Sciatic nerve (tissue), 2 donors: ENCODE data around the gene TPSD1. TPM values are rescaled to one million over a fixed set of nuclear protein-coding genes. Genes with fewer than 3 reads are reported as not detected.
"Not testable (repeated sequence)": the region's sequence is repeated elsewhere in the genome, so short reads cannot be mapped to it uniquely, and the experiment has no call there.

Experiments
- ATAC-seq: fragments of 200-7000 bp; cut with Tn5 transposase; one replicate; pipeline ENCODE4 v1.9.1; 2020; ENCODE audit warnings: mild to moderate bottlenecking, moderate library complexity
- DNase-seq: peaks from one replicate; pipeline ENCODE4 v3.0.0-alpha.2; 2020; ENCODE audit warnings: low spot score
- intact Hi-C: fragments of 100-400 bp; cut with DNase I; formaldehyde crosslinking; loops from one replicate; pipeline ENCODE4 v1.14.2; 2022
- total RNA-seq: library from RNA; stranded (reverse); fragmentation: NEBNext Ultra II Directional; extraction: Animal tissue kit (Norgen Biotek cat#: 25700); gene quantifications from one replicate; pipeline ENCODE4 v1.2.1, GENCODE V29; 2021
- donor health status: DM: no; HTN: no; CAD: no.
- donor health status: DM: no; HTN: no; CAD: no.

TPSD1 gene
- total RNA-seq, 1 donor from 2014 or later = 0.27 TPM

- DNase-seq = no peak
- intact Hi-C loops = no loop called here
- no peak for ATAC-seq
These were observed 17.9 kb upstream of the TPSD1 start for GRCh38 chr16:1237990-1238389.

DNA sequence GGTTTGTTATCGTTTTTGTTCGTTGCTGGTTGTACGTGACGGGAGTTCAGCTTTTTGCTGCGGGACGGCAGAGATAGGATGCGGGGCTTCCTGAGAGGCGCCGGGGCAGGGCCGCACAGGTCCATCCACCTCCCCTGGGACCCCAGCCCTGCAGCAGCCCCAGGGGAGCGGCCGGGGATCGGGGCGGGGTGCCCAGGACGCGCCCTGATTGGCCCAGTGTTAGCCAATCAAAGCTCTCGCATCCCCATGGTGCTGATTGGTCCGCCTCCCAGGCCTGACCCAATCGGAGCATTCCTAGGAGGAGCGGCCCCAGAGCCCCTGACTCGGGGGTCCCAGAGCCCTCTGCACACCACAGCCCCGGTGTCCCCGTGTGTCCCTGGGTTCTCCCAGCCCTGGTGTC is 17.0 kb upstream of the TPSD1 start:
- ATAC-seq, DNase-seq, intact Hi-C loops: not testable (repeated sequence)

- intact Hi-C loops, ATAC-seq, DNase-seq: not testable (repeated sequence)
These were observed 16.3 kb upstream of the TPSD1 start for GRCh38 chr16:1239575-1239974.

DNA sequence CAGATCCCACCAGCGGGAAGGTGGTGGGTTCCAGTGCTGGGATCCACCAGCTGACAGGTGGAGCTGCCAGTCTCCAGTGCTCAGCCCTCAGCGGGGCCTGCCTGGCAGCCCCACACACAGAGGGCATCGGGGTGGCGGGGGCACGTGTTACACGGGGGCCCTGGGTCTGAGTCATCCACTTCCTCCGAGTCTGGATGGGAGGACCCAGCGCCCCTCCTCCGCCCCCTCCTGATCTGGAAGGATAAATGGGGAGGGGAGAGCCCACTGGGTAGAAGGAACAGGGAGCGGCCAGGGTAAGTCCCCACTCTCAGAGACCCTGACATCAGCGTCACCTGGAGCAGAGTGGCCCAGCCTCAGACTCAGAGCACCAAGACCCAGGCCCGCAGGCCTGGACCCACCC is 15.4 kb upstream of the TPSD1 start, which contains the start of gene TPSAB1:
Gene TPSAB1, plus strand, starts transcription at position 270 of the 400 bp plus-strand sequence. CDS start 234 bp downstream, outside the sequence.
- DNase-seq, intact Hi-C loops: not testable (repeated sequence)
- peak; percentile 45 for ATAC-seq

- intact Hi-C loops, DNase-seq, ATAC-seq: not testable (repeated sequence)
These were observed 14.8 kb upstream of the TPSD1 start for GRCh38 chr16:1241081-1241480.

- DNase-seq, ATAC-seq, intact Hi-C loops: not testable (repeated sequence)
These were observed 12.5 kb upstream of the TPSD1 start for GRCh38 chr16:1243363-1243762.

DNA sequence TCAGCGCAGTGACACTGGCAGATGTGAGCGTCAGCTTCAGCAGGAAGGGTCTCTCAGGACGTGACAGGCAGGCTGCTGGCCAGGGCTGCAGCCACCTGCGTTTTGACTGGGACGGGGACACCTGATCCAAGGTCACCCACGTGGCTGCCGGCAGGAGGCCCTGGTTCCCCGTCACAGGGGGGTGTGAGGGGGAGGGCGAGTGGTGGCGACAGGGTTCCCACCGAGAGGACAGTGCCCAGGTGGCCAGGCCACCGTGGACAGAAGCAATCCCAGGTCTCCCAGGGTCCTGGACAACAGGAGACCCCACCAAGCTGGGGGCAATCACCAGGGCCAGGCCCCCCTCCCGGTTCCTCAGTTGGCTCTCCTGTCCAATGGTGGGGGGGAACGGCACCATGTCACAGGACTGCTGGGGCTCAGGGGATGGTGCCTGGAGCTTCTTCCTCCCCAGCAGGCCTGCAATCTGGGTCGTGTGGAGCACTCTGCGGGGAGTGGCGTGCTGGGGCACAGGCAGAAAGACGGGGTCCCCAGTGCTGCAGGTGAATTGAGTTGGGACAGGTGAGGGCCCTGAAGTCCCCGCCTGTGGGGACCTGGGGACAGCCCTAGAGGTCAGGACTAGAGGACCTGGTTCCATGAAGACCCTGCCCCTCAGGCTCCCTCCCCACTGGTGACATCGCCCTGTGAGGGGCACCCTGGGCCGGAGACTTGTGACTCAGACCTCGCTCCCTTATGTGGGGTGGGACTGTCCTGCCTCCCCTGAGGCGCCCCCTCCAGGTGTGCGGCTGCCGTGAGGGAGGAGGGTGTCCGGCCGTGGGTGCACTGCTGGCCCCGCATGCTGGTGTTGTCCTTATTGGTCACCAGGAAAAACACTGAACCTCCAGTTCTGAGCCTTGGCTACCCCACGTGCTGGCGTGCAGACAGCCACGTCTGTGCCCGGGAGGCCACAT is 11.7 kb upstream of the TPSD1 start:
- DNase-seq, intact Hi-C loops, ATAC-seq: not testable (repeated sequence)

GRCh38 chr16:1244881-1245280 is 11.0 kb upstream of the TPSD1 start:
- DNase-seq = no peak
- no peak for ATAC-seq
- intact Hi-C loops = no loop called here

DNA sequence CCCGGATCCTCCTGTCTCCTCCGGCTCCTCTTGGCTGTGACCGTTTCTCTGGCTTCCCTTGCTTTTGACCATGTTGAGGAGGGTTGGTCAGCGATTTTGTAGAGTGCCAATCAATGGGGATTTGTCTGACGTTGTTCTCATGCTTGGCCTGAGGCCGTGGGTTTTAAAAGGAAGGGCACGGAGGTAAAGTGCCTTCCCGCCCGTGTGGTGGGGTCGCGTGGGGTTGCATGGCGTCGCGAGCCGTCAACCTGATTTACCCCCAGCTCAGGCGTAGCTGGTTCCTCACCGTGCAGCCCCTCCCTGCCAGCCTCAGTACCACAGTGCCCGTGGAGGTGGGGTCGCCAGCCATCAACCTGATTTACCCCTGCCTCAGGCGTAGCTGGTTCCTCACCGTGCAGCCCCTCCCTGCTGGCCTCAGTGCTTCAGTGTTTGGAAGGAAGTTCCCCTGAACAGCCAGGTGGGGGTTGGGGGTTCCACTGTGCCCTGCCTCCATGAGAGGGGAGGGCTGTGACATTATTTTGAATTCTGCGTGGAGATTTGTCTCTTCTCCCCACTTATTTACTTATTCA is 10.3 kb upstream of the TPSD1 start:
- DNase-seq = no peak
- intact Hi-C loops = no loop called here
- ATAC-seq = no peak

DNA sequence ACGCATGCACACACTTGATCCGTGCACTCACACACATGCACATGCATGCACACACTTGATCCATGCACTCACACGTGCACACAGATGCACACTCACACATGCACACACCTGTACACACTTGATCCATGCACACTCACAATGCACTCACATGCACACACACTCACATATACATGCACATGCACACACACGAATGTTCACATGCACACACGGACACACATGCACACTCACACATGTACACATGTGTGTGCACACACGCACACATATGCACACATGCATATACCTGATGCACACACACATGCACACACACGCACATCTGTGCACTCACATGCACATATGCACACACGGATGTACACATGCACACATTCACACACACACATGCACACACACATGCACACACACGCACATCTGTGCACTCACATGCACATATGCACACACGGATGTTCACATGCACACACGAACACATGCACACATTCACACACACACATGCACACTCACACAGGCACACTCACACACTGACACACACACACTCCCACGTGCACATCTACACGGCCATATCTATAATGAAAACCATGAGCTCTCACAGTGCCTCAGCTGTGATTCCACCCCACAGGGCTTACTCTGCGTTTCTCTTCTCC is 7.8 kb upstream of the TPSD1 start:
- DNase-seq, ATAC-seq: not testable (repeated sequence)

DNA sequence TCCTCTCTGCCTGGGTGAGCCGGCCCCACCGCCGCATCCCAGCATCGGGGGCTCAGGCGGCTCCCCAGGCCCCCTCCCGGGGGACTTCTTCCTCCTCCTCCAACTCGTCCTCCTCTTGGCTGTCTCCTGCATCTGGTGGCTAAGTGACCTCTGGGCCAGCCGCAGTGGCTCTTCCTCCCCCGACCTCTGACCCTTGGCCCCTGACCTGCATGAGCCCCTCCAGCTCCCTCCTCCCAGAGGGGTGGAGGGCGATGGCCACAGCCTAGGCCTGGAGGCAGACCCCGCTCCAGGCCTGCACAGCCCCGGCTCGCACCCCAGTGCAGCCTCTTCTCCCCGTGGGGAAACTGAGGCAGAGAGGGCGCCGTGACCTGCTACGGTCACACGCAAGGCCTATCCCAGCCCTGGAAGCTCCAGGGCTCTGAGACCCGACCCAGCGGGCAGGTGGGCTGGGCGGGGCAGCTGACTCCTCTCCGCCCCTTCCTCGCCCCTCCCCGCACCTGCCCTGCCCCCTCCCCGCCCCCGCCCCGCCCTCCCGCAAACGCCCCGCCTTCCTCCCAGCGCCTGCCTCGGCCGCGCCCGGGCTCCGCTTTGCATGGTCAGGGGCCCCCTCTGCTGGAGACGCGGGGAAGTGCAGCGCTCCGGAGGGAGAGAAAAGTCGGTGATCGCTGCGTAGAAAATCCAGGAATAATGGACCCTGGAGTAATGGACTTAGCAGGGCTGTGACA is 6.7 kb upstream of the TPSD1 start:
- DNase-seq, intact Hi-C loops: not testable (repeated sequence)
- ATAC-seq = peak; percentile 54

More for the DNA sequence above, 7.8 kb upstream of the TPSD1 start:
- intact Hi-C loops = not testable (repeated sequence)

DNA sequence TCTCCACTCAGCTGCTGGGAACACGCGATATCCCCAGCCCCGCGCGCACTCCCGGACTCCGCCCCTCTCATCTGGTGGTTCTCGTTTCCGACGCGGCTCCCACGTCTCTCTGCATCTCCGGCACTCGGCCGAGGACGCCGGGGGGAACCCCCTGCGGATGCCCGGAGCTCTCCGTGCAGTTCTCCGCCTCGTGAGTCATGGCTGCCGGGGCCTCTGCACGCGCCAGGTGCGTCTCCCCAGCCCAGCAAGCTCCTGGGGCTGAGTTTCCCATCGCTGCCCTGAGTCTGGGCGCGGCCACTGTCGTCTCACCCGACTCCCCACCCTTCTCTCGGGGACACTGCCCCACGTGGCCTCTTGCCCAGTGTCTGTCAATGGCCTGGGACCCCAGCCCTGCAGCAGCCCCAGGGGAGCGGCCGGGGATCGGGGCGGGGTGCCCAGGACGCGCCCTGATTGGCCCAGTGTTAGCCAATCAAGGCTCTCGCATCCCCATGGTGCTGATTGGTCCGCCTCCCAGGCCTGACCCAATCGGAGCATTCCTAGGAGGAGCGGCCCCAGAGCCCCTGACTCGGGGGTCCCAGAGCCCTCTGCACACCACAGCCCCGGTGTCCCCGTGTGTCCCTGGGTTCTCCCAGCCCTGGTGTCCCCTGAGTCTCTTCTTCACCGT is 2.0 kb upstream of the TPSD1 start:
- ATAC-seq = peak; percentile 38
- DNase-seq, intact Hi-C loops: not testable (repeated sequence)

- intact Hi-C loops, ATAC-seq, DNase-seq: not testable (repeated sequence)
These were observed 1.0 kb upstream of the TPSD1 start for GRCh38 chr16:1254821-1255220.

GRCh38 chr16:1256296-1256873 is 516 bp downstream of the TPSD1 start:
- DNase-seq, intact Hi-C loops, ATAC-seq: not testable (repeated sequence)

DNA sequence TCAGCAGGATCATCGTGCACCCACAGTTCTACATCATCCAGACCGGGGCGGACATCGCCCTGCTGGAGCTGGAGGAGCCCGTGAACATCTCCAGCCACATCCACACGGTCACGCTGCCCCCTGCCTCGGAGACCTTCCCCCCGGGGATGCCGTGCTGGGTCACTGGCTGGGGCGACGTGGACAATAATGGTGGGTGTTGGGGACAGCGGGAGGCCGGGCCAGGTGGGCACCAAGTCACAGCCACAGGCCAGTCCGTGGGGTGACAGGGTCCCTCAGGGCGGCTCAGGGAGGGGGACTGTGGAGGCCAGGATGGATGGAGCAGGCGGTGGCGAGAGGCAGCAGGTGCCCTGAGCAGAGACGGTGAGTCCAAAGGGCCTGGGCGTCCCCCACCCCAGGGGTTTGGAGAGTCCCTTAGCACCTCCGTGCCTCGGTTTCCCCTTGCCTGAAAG is 1.0 kb downstream of the TPSD1 start:
- intact Hi-C loops = no loop called here
- no peak for ATAC-seq
- DNase-seq = no peak

DNA sequence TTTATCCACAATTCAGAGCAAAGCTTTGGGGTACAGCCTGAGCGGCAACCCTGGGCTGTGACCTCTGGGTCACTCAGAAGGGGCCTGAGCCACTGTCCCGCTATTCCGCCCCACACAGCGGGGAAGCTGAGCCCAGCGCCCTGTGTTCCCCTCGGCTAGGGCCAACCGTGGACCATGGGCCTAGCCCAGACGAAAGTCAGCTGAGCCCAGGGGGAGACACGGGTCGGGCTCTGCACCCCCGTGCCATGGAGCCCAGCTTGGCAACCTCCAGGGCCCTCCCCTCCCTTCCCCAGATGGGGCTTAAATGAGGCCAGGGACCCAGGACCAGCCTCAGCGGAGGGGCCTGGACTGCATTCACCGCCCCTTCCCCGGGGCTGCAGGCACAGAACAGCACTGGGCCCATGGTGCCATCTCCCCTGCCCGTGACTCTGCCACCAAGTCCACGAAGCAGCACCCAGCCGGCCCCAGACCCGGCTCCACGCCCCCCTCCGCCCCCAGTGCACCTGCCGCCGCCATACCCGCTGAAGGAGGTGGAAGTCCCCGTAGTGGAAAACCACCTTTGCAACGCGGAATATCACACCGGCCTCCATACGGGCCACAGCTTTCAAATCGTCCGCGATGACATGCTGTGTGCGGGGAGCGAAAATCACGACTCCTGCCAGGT is 1.8 kb downstream of the TPSD1 start:
- intact Hi-C loops = no loop called here
- ATAC-seq (no peak), DNase-seq (no peak)

DNA sequence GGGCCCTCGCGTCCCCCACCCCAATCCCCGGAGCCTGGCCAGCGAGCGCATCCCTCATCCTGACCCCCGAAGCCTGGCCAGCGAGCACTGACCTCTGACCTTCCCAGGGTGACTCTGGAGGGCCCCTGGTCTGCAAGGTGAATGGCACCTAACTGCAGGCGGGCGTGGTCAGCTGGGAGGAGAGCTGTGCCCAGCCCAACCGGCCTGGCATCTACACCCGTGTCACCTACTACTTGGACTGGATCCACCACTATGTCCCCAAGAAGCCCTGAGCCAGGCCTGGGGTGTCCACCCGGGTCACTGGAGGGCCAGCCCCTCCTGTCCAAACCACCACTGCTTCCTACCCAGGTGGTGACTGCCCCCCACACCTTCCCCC is 2.3 kb downstream of the TPSD1 start:
- intact Hi-C loops = no loop called here
- DNase-seq = no peak

More for the DNA sequence above, 2.3 kb downstream of the TPSD1 start:
- no peak for ATAC-seq
